Keratinocyte (primary cell): ENCODE measurements around the gene CALM1. TPM values are rescaled to one million over a fixed set of nuclear protein-coding genes. Genes with fewer than 3 reads are reported as not detected.

Source experiments
- DNase-seq: peaks from one replicate; pipeline ENCODE4 v3.0.0-alpha.2; 2011; ENCODE audit warnings: low read depth, missing footprints, low spot score
- FAIRE-seq: peaks from 2 replicates; lab custom pipeline; 2011; peaks lifted over from hg19 to GRCh38; lab: Jason Lieb, UNC
- H2AFZ ChIP-seq: 2 replicates; pipeline ENCODE4 v1.6.0; 2012; ENCODE audit warnings: low read length, control low read depth, inconsistent platforms; ENCODE audit not compliant: control insufficient read depth
- H3K27ac ChIP-seq: 2 replicates; pipeline ENCODE4 v1.5.1; 2011; ENCODE audit warnings: low read length; ENCODE audit not compliant: control insufficient read depth, insufficient read depth
- H3K27me3 ChIP-seq: 3 replicates; pipeline ENCODE4 v1.6.0; 2011; ENCODE audit warnings: low read length; ENCODE audit not compliant: control insufficient read depth, insufficient read depth; ENCODE audit errors: extremely low read depth
- H3K36me3 ChIP-seq, 2 experiments: 2 replicates in 1 of 2; 3 replicates in 1 of 2; pipeline ENCODE4 v1.5.1; 2011; ENCODE audit warnings: low read length in 2 of 2, mild to moderate bottlenecking in 1 of 2; ENCODE audit not compliant: control insufficient read depth in 2 of 2, insufficient read depth in 2 of 2; ENCODE audit errors: extremely low read depth in 1 of 2
- H3K4me1 ChIP-seq: 3 replicates; pipeline ENCODE4 v1.5.1; 2011; ENCODE audit warnings: low read length; ENCODE audit not compliant: control insufficient read depth, insufficient read depth; ENCODE audit errors: extremely low read depth
- H3K4me2 ChIP-seq: 3 replicates; pipeline ENCODE4 v1.6.0; 2011; ENCODE audit warnings: low read depth, low read length; ENCODE audit not compliant: control insufficient read depth, insufficient read depth; ENCODE audit errors: extremely low read depth
- H3K4me3 ChIP-seq, 3 experiments: fragments of 200-600 bp in 1 of 3; sonication (generic) in 1 of 3; 2 replicates in 2 of 3; 3 replicates in 1 of 3; pipeline ENCODE4 v1.5.1; 2011 to 2016; ENCODE audit warnings: low read length in 3 of 3, mild to moderate bottlenecking in 3 of 3, control low read depth in 2 of 3, inconsistent platforms in 1 of 3, low read depth in 1 of 3, mixed read lengths in 1 of 3, mixed run types in 1 of 3, moderate library complexity in 1 of 3; ENCODE audit not compliant: control insufficient read depth in 2 of 3, insufficient read depth in 2 of 3; ENCODE audit errors: extremely low read depth in 1 of 3
- H3K79me2 ChIP-seq: 2 replicates; pipeline ENCODE4 v1.6.0; 2012; ENCODE audit warnings: low read length; ENCODE audit not compliant: control insufficient read depth, insufficient read depth
- H3K9ac ChIP-seq: 3 replicates; pipeline ENCODE4 v1.6.0; 2011; ENCODE audit warnings: low read length; ENCODE audit not compliant: control insufficient read depth, insufficient read depth; ENCODE audit errors: extremely low read depth
- H3K9me1 ChIP-seq: 3 replicates; pipeline ENCODE4 v1.6.0; 2011; ENCODE audit warnings: low read length; ENCODE audit not compliant: control insufficient read depth, insufficient read depth; ENCODE audit errors: extremely low read depth
- H3K9me3 ChIP-seq: 2 replicates; pipeline ENCODE4 v1.5.1; 2012; ENCODE audit warnings: low read depth, low read length; ENCODE audit not compliant: control insufficient read depth
- H4K20me1 ChIP-seq: 3 replicates; pipeline ENCODE4 v1.6.0; 2011; ENCODE audit warnings: low read length; ENCODE audit not compliant: control insufficient read depth, insufficient read depth; ENCODE audit errors: extremely low read depth
- CTCF ChIP-seq, 3 experiments: IDR thresholded peaks in 1 of 3; conservative IDR thresholded peaks in 1 of 3; optimal IDR thresholded peaks in 1 of 3; 2 replicates in 2 of 3; 3 replicates in 1 of 3; pipeline versions ENCODE3 to v1.5.1; 2011; ENCODE audit warnings: low read length in 3 of 3, mild to moderate bottlenecking in 3 of 3, moderate library complexity in 2 of 3, control low read depth in 1 of 3, inconsistent platforms in 1 of 3; ENCODE audit not compliant: insufficient read depth in 2 of 3; ENCODE audit errors: extremely low read depth in 1 of 3
- EZH2 ChIP-seq: IDR thresholded peaks from one replicate; pipeline ENCODE4 v1.6.1; 2012; ENCODE audit warnings: inconsistent platforms, mild to moderate bottlenecking, low read length, moderate library complexity
- dilution Hi-C: fragments of 300-500 bp; cut with MboI; formaldehyde crosslinking; loops from one replicate; pipeline ENCODE4 v1.7.0; 2020; ENCODE audit warnings: low sequenced_read_pairs; ENCODE audit not compliant: extremely low pct_ligation_motif_present
- polyA plus RNA-seq, 5 experiments: library from polyadenylated mRNA; depleted of rRNA in 3 of 5; stranded (reverse) in 3 of 5; stranded (forward) in 1 of 5; unstranded in 1 of 5; fragments of >200 nt; gene quantifications; 1 replicate in 1 of 5; 2 replicates in 3 of 5; 3 replicates in 1 of 5; pipeline versions ENCODE4 v1.2.1 to v1.2.3, GENCODE V29; 2011 to 2012; ENCODE audit warnings: missing spikeins in 2 of 5, low read depth in 1 of 5, low replicate concordance in 1 of 5

CALM1 gene
- polyA plus RNA-seq, 1 donor (not counting 4 experiments of a cell fraction or from before 2014, with no cell fraction given): 575 TPM

- no peaks in the 10 kb centered on the region for H3K36me3 ChIP-seq
- peaks cover 22% of the 10 kb centered on the region for H3K4me1 ChIP-seq
- dilution Hi-C loops: no loop called here
- DNase-seq (peak; percentile 93), FAIRE-seq (peak; percentile 66)
- H2AFZ ChIP-seq: peak overlapping the region; percentile 85
- TF ChIP-seq CTCF (optimal IDR thresholded peaks at IDR 0.05 in 1 of 3, IDR thresholded peaks at IDR 0.05 in 1 of 3, conservative IDR thresholded peaks at IDR 0.05 in 1 of 3; ENCODE audit: extremely low read depth in 1 of 3, insufficient read depth in 2 of 3, low read length in 3 of 3) (peak in 1 of 3 experiments; percentile 29), EZH2 (no peak)
- peak overlapping the region; percentile 52 to 93 (median 82) for H3K4me3 ChIP-seq
- no peaks in the 10 kb centered on the region for H3K9me1 ChIP-seq
- H3K27ac ChIP-seq: peak overlapping the region; percentile 99
- peak overlapping the region; percentile 100 for H3K9ac ChIP-seq
- H3K9me3 ChIP-seq: no peaks in the 10 kb centered on the region
- H3K4me2 ChIP-seq: peak overlapping the region; percentile 94
- no peaks in the 10 kb centered on the region for H3K79me2 ChIP-seq
- H4K20me1 ChIP-seq: no peaks in the 10 kb centered on the region
- no peaks in the 10 kb centered on the region for H3K27me3 ChIP-seq
These were observed 13.6 kb upstream of the CALM1 start for GRCh38 chr14:90383126-90383730.

- H3K27me3 ChIP-seq: no peaks in the 10 kb centered on the region
- H2AFZ ChIP-seq: peak overlapping the region; percentile 85
- no peaks in the 10 kb centered on the region for H3K36me3 ChIP-seq
- peak overlapping the region; percentile 52 to 76 (median 63) for H3K4me3 ChIP-seq
- no peaks in the 10 kb centered on the region for H3K9me1 ChIP-seq
- H3K27ac ChIP-seq: peak overlapping the region; percentile 99
- dilution Hi-C loops: no loop called here
- FAIRE-seq (peak; percentile 61), DNase-seq (no peak)
- H3K9me3 ChIP-seq: no peaks in the 10 kb centered on the region
- H3K9ac ChIP-seq: peak overlapping the region; percentile 100
- no peaks in the 10 kb centered on the region for H4K20me1 ChIP-seq
- H3K4me2 ChIP-seq: peak overlapping the region; percentile 94
- TF ChIP-seq EZH2 (no peak), CTCF (optimal IDR thresholded peaks at IDR 0.05 in 1 of 3, IDR thresholded peaks at IDR 0.05 in 1 of 3, conservative IDR thresholded peaks at IDR 0.05 in 1 of 3; ENCODE audit: extremely low read depth in 1 of 3, insufficient read depth in 2 of 3, low read length in 3 of 3) (no peak)
- H3K4me1 ChIP-seq: peaks cover 28% of the 10 kb centered on the region
- no peaks in the 10 kb centered on the region for H3K79me2 ChIP-seq
These were observed 12.9 kb upstream of the CALM1 start for GRCh38 chr14:90383731-90384542.
